ENCODE data around the gene CCL17.
"Not testable (repeated sequence)": the region's sequence is repeated elsewhere in the genome, so short reads cannot be mapped to it uniquely, and the experiment has no call there.

DNA sequence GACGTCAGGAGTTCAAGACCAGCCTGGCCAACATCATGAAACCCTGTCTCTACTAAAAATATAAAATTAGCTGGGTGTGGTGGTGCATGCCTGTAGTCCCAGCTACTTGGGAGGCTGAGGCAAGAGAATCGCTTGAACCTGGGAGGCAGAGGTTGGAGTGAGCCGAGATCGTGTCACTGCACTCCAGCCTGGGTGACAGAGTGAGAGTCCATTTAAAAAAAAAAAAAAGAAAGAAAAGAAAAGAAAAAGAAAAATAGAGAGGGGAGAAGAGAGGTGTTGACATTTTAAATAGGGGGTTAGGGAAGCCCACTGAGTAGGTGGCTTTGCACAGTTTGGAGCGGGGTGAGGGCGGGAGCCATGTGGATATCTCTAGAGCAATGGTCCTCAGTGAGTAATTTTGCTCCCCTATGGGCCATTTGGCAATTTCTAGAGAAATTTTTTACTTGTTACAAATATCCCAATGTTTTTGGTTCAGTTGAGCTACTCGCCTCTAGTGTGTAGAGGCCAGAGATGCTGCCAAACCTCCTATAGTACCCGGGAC lies 29.6 kb upstream of the CCL17 start:
- TF ChIP-seq ARID2 (IDR thresholded peaks at IDR 0.05); ARNT (IDR thresholded peaks at IDR 0.05); ASH1L (IDR thresholded peaks at IDR 0.05; ENCODE audit: borderline replicate concordance, low read depth, partially characterized antibody); ZNF143 (CRISPR knock-in tag; IDR thresholded peaks at IDR 0.05); BHLHE40 (IDR thresholded peaks at IDR 0.05; ENCODE audit: low read length); FOXP1 (CRISPR knock-in tag; IDR thresholded peaks at IDR 0.05); TAF1 (IDR thresholded peaks at IDR 0.05; ENCODE audit: control insufficient read depth, extremely low read depth, insufficient read depth, low read length, severe bottlenecking): not testable (repeated sequence)
- TF ChIP-seq, protein P1, sequence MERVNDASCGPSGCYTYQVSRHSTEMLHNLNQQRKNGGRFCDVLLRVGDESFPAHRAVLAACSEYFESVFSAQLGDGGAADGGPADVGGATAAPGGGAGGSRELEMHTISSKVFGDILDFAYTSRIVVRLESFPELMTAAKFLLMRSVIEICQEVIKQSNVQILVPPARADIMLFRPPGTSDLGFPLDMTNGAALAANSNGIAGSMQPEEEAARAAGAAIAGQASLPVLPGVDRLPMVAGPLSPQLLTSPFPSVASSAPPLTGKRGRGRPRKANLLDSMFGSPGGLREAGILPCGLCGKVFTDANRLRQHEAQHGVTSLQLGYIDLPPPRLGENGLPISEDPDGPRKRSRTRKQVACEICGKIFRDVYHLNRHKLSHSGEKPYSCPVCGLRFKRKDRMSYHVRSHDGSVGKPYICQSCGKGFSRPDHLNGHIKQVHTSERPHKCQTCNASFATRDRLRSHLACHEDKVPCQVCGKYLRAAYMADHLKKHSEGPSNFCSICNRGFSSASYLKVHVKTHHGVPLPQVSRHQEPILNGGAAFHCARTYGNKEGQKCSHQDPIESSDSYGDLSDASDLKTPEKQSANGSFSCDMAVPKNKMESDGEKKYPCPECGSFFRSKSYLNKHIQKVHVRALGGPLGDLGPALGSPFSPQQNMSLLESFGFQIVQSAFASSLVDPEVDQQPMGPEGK (CRISPR knock-in tag; IDR thresholded peaks at IDR 0.05; ENCODE audit: borderline replicate concordance), result not testable (repeated sequence)
- TF ChIP-seq, protein P2, sequence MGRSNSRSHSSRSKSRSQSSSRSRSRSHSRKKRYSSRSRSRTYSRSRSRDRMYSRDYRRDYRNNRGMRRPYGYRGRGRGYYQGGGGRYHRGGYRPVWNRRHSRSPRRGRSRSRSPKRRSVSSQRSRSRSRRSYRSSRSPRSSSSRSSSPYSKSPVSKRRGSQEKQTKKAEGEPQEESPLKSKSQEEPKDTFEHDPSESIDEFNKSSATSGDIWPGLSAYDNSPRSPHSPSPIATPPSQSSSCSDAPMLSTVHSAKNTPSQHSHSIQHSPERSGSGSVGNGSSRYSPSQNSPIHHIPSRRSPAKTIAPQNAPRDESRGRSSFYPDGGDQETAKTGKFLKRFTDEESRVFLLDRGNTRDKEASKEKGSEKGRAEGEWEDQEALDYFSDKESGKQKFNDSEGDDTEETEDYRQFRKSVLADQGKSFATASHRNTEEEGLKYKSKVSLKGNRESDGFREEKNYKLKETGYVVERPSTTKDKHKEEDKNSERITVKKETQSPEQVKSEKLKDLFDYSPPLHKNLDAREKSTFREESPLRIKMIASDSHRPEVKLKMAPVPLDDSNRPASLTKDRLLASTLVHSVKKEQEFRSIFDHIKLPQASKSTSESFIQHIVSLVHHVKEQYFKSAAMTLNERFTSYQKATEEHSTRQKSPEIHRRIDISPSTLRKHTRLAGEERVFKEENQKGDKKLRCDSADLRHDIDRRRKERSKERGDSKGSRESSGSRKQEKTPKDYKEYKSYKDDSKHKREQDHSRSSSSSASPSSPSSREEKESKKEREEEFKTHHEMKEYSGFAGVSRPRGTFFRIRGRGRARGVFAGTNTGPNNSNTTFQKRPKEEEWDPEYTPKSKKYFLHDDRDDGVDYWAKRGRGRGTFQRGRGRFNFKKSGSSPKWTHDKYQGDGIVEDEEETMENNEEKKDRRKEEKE (IDR thresholded peaks at IDR 0.05; ENCODE audit: borderline replicate concordance in 1 of 2, control insufficient read depth in 1 of 2, low read depth in 2 of 2, low read length in 1 of 2), result not testable (repeated sequence)
- TF ChIP-seq, protein P3, sequence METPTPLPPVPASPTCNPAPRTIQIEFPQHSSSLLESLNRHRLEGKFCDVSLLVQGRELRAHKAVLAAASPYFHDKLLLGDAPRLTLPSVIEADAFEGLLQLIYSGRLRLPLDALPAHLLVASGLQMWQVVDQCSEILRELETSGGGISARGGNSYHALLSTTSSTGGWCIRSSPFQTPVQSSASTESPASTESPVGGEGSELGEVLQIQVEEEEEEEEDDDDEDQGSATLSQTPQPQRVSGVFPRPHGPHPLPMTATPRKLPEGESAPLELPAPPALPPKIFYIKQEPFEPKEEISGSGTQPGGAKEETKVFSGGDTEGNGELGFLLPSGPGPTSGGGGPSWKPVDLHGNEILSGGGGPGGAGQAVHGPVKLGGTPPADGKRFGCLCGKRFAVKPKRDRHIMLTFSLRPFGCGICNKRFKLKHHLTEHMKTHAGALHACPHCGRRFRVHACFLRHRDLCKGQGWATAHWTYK (CRISPR knock-in tag; IDR thresholded peaks at IDR 0.05), result not testable (repeated sequence)
- TF ChIP-seq, protein P4, sequence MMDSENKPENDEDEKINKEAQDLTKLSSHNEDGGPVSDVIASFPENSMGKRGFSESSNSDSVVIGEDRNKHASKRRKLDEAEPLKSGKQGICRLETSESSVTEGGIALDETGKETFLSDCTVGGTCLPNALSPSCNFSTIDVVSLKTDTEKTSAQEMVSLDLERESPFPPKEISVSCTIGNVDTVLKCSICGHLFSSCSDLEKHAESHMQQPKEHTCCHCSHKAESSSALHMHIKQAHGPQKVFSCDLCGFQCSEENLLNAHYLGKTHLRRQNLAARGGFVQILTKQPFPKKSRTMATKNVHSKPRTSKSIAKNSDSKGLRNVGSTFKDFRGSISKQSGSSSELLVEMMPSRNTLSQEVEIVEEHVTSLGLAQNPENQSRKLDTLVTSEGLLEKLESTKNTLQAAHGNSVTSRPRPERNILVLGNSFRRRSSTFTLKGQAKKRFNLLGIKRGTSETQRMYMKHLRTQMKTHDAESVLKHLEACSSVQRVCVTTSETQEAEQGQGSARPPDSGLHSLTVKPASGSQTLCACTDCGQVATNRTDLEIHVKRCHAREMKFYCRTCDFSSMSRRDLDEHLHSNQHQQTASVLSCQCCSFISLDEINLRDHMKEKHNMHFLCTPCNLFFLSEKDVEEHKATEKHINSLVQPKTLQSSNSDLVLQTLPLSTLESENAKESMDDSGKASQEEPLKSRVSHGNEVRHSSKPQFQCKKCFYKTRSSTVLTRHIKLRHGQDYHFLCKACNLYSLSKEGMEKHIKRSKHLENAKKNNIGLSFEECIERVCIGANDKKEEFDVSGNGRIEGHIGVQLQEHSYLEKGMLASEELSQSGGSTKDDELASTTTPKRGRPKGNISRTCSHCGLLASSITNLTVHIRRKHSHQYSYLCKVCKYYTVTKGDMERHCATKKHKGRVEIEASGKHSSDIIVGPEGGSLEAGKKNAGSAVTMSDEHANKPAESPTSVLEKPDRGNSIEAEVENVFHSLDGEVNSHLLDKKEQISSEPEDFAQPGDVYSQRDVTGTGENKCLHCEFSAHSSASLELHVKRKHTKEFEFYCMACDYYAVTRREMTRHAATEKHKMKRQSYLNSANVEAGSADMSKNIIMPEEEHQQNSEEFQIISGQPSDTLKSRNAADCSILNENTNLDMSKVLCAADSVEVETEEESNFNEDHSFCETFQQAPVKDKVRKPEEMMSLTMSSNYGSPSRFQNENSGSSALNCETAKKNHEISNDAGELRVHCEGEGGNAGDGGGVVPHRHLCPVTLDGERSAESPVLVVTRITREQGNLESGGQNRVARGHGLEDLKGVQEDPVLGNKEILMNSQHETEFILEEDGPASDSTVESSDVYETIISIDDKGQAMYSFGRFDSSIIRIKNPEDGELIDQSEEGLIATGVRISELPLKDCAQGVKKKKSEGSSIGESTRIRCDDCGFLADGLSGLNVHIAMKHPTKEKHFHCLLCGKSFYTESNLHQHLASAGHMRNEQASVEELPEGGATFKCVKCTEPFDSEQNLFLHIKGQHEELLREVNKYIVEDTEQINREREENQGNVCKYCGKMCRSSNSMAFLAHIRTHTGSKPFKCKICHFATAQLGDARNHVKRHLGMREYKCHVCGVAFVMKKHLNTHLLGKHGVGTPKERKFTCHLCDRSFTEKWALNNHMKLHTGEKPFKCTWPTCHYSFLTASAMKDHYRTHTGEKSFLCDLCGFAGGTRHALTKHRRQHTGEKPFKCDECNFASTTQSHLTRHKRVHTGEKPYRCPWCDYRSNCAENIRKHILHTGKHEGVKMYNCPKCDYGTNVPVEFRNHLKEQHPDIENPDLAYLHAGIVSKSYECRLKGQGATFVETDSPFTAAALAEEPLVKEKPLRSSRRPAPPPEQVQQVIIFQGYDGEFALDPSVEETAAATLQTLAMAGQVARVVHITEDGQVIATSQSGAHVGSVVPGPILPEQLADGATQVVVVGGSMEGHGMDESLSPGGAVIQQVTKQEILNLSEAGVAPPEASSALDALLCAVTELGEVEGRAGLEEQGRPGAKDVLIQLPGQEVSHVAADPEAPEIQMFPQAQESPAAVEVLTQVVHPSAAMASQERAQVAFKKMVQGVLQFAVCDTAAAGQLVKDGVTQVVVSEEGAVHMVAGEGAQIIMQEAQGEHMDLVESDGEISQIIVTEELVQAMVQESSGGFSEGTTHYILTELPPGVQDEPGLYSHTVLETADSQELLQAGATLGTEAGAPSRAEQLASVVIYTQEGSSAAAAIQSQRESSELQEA (IDR thresholded peaks at IDR 0.05; ENCODE audit: low read depth), result not testable (repeated sequence)
- TF ChIP-seq, protein P5, sequence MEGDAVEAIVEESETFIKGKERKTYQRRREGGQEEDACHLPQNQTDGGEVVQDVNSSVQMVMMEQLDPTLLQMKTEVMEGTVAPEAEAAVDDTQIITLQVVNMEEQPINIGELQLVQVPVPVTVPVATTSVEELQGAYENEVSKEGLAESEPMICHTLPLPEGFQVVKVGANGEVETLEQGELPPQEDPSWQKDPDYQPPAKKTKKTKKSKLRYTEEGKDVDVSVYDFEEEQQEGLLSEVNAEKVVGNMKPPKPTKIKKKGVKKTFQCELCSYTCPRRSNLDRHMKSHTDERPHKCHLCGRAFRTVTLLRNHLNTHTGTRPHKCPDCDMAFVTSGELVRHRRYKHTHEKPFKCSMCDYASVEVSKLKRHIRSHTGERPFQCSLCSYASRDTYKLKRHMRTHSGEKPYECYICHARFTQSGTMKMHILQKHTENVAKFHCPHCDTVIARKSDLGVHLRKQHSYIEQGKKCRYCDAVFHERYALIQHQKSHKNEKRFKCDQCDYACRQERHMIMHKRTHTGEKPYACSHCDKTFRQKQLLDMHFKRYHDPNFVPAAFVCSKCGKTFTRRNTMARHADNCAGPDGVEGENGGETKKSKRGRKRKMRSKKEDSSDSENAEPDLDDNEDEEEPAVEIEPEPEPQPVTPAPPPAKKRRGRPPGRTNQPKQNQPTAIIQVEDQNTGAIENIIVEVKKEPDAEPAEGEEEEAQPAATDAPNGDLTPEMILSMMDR (IDR thresholded peaks at IDR 0.05 in 2 of 3, conservative IDR thresholded peaks at IDR 0.05 in 1 of 3; ENCODE audit: insufficient read depth in 2 of 3, low read depth in 1 of 3, low read length in 3 of 3), result not testable (repeated sequence)
